ENCODE data around the gene UXS1. TPM values are rescaled to one million over a fixed set of nuclear protein-coding genes. Genes with fewer than 3 reads are reported as not detected.

The UXS1 gene
- total RNA-seq, 1 experiment from 2014 or later = 46.3 TPM

DNA sequence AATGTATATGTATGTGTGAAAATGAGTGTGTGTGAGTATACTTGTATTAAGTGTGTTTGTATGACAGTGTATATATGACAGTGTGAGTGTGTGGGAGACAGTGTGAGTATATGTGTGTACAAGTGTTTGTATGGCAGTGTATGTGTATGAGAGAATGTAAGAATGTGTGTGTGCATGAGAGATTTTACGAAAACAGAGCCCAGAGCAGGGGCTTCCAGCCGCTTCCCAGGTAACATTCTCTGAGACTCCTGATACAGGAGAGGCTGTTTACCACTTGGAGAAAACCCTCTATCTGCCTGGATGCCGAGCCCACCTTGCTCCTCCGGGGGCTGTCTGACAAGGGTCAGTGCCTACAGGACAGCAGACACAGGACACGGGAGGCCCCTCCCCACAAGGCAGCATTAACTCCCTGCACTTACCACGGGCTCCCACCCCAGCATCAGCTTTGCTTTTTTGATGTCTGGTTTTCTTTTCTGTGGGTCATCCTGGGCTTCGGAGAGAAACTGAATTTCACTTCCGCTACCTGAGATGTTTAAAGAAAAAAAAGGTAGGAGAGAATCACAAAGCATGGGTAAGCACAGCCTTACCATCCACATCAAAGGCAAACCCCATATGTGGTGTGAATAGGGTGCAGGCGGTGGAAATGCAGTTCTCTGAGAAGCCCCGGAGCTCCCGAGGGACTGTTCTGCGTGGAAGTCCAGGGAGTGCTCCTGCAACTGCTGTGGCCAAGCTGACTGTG lies 97.6 kb downstream of the UXS1 start:
- no peaks in the 10 kb centered on the region for H3K23me2 ChIP-seq (ENCODE audit: insufficient read length, low read depth, low read length, poor library complexity, severe bottlenecking)
- no peak overlapping the region for H3K4me3 Mint-ChIP-seq

More for the DNA sequence above, 97.6 kb downstream of the UXS1 start:
- H3T11ph ChIP-seq (ENCODE audit: low read length) = no peak overlapping the region
- H2BK5ac ChIP-seq (ENCODE audit: insufficient read length, low read length) = no peak overlapping the region
- H3K27me3 ChIP-seq (ENCODE audit: insufficient read depth, low read length) = no peaks in the 10 kb centered on the region
- no peaks in the 10 kb centered on the region for H3K79me2 ChIP-seq (ENCODE audit: insufficient read depth, low read length)
- no peaks in the 10 kb centered on the region for H3K9me3 Mint-ChIP-seq
- no peak overlapping the region for H2BK120ac ChIP-seq (ENCODE audit: low read depth, low read length, poor library complexity, severe bottlenecking)
- H3K9me3 ChIP-seq (ENCODE audit: control insufficient read depth, low read depth, low read length) = no peaks in the 10 kb centered on the region
- H3K79me1 ChIP-seq (ENCODE audit: insufficient read depth, low read depth, low read length, poor library complexity, severe bottlenecking) = no peaks in the 10 kb centered on the region
- H3K18ac ChIP-seq (ENCODE audit: insufficient read length, low read depth, low read length) = no peak overlapping the region
- no peak overlapping the region for H4K91ac ChIP-seq (ENCODE audit: insufficient read length, low read depth, low read length)
- peaks cover 16 to 57% (median 50%) of the 10 kb centered on the region in 3 experiments; a peak in 6 of 7 replicates for H3K36me3 Mint-ChIP-seq (ENCODE audit: insufficient read depth in 1 of 3, low read depth in 3 of 3)
- no peaks in the 10 kb centered on the region for H3K4me1 ChIP-seq (ENCODE audit: insufficient read depth, low read length)
- H4K8ac ChIP-seq (replicated peaks; ENCODE audit: insufficient read length, low read depth, low read length) = no peak overlapping the region
- H3K9ac ChIP-seq (ENCODE audit: extremely low read depth, insufficient read length, low read length) = no peak overlapping the region
- no peak overlapping the region for H3K4ac ChIP-seq (ENCODE audit: low read depth, low read length)
- H3K27ac Mint-ChIP-seq = no peak overlapping the region; a peak in 1 of 7 replicates
- TF ChIP-seq, protein P1, sequence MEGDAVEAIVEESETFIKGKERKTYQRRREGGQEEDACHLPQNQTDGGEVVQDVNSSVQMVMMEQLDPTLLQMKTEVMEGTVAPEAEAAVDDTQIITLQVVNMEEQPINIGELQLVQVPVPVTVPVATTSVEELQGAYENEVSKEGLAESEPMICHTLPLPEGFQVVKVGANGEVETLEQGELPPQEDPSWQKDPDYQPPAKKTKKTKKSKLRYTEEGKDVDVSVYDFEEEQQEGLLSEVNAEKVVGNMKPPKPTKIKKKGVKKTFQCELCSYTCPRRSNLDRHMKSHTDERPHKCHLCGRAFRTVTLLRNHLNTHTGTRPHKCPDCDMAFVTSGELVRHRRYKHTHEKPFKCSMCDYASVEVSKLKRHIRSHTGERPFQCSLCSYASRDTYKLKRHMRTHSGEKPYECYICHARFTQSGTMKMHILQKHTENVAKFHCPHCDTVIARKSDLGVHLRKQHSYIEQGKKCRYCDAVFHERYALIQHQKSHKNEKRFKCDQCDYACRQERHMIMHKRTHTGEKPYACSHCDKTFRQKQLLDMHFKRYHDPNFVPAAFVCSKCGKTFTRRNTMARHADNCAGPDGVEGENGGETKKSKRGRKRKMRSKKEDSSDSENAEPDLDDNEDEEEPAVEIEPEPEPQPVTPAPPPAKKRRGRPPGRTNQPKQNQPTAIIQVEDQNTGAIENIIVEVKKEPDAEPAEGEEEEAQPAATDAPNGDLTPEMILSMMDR (conservative IDR thresholded peaks at IDR 0.05) = no peak
- no peak overlapping the region for H2BK12ac ChIP-seq (ENCODE audit: insufficient read length, low read depth, low read length)
- peaks cover 4 to 7% of the 10 kb centered on the region in 2 experiments for H3K4me1 Mint-ChIP-seq
- no peaks in the 10 kb centered on the region for H4K20me1 ChIP-seq (ENCODE audit: control insufficient read depth, insufficient read depth, insufficient read length)
- H2AK5ac ChIP-seq (ENCODE audit: insufficient read length, low read length) = no peak overlapping the region
- no peak overlapping the region for H3K14ac ChIP-seq (ENCODE audit: insufficient read depth, low read length)
- H2BK20ac ChIP-seq (ENCODE audit: low read depth, low read length, poor library complexity, severe bottlenecking) = no peak overlapping the region
- no peak overlapping the region for H2AFZ ChIP-seq (ENCODE audit: low read length)
- H3K27me3 Mint-ChIP-seq (ENCODE audit: low read depth) = no peaks in the 10 kb centered on the region
- H2BK15ac ChIP-seq (ENCODE audit: low read depth, low read length) = no peak overlapping the region
- H3K27ac ChIP-seq (ENCODE audit: insufficient read length, low read depth, low read length) = no peak overlapping the region
- WGBS (ENCODE audit: extremely low coverage, insufficient read length, low lambda C conversion rate) = no CpG with 5 or more reads among the region's 12 CpGs
- no peak overlapping the region for H3K56ac ChIP-seq (ENCODE audit: insufficient read length, low read depth, low read length)
- H3K23ac ChIP-seq (ENCODE audit: insufficient read length, low read depth, low read length) = no peak overlapping the region
- DNase-seq = no peak
- H4K5ac ChIP-seq (ENCODE audit: insufficient read length, low read depth, low read length) = no peak overlapping the region
- no peak overlapping the region for H3K4me2 ChIP-seq (ENCODE audit: insufficient read depth, insufficient read length, low read length)
